GM12801 (cell line): Measurements from ENCODE around the gene CENPP.

Experiments
- TF ChIP-seq, protein P1 (sequence below): IDR thresholded peaks from one replicate; pipeline ENCODE4 v1.5.1; 2011; ENCODE audit warnings: control low read depth; ENCODE audit not compliant: insufficient read length; ENCODE audit errors: extremely low read depth

CENPP gene

DNA sequence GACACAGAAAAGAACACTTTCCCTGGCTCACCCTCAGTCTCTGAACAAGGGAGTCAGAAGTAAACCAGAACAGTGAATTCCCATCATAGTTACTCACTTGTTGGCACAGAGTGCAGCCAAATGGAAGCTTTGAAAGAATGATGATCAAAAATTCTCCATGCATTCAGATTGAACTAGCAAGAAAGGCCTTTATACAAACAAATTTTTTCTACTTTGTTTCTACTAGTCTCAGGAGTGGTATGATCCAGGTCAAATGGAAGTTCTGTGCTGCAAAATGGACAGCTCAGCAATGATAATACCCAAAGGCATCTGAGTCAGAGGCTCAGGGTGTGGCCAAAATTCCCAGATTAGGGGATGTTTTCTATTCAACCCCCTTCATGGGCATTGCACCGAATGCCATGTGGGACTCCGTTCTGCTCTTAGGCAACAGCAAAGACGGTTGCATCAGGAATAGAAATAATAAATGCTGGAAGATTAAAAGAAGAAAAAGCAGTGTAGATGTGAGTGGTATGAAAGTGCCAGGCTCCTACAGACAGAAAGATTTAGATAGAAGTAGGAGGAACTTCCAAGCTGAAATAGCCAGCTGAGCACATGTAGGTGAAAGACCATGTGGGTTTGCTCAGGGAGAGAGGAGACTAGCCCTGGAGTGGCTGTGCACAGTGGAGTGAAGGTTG, 180.6 kb downstream of the CENPP start:
- TF ChIP-seq, protein P1, sequence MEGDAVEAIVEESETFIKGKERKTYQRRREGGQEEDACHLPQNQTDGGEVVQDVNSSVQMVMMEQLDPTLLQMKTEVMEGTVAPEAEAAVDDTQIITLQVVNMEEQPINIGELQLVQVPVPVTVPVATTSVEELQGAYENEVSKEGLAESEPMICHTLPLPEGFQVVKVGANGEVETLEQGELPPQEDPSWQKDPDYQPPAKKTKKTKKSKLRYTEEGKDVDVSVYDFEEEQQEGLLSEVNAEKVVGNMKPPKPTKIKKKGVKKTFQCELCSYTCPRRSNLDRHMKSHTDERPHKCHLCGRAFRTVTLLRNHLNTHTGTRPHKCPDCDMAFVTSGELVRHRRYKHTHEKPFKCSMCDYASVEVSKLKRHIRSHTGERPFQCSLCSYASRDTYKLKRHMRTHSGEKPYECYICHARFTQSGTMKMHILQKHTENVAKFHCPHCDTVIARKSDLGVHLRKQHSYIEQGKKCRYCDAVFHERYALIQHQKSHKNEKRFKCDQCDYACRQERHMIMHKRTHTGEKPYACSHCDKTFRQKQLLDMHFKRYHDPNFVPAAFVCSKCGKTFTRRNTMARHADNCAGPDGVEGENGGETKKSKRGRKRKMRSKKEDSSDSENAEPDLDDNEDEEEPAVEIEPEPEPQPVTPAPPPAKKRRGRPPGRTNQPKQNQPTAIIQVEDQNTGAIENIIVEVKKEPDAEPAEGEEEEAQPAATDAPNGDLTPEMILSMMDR = no peak

GRCh38 chr9:92507005-92507404, 181.3 kb downstream of the CENPP start:
- TF ChIP-seq, protein P1 = no peak

DNA sequence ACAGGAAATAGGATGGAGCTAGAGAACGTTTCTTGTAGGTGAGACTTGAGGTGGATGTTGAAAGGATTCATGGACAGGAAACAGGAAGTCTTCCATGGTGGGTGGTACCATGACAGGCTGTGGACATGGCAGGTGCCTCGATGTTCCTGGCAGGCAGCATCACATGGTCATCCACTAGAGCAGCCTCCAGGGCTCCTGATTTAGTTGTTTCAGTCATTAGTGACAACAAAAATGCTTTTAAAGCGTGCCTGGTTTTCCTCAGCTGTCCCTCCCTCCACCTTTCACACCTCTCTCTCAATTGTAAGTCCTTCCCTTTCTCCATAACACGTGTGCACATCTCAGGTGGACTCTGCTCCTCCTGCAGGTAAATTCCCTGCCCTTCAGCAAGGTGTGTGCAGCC, 181.7 kb downstream of the CENPP start:
- TF ChIP-seq, protein P1 = no peak

GRCh38 chr9:92508018-92508820, 182.5 kb downstream of the CENPP start:
- TF ChIP-seq, protein P1 = no peak

- TF ChIP-seq, protein P1 = no peak
These were observed 183.3 kb downstream of the CENPP start for GRCh38 chr9:92509050-92509449.

DNA sequence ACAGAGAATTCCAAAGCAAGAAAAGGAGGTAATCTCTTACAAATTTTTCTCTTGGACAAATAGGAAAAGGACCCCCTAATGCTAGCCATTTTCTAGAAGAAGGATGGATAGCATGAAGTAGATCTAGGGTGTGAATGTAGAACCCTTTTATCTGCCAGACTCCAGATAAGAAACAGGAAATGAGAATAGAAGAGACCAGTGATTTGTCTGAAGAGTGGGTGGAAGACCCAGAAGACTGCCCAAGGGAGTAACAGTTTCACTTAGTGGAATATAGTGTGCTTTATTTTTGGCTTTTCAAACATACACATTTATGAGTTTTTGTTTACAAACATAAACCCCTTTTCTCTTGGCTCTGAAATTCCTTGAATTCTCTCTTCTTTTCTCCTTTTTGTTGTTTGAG, 185.0 kb downstream of the CENPP start:
- TF ChIP-seq, protein P1 = no peak

GRCh38 chr9:92512622-92513021, 186.9 kb downstream of the CENPP start:
- TF ChIP-seq, protein P1 = no peak
